K562 (cell line): ENCODE results near the gene PCDH9.

Source experiments
- E2F1 ChIP-seq: sonication (generic); formaldehyde crosslinking; IDR thresholded peaks from 2 replicates; pipeline ENCODE4 v1.8.1; 2023; ENCODE audit warnings: mild to moderate bottlenecking, missing genetic modification reagents, moderate library complexity
- EZH2 ChIP-seq: IDR thresholded peaks from 2 replicates; pipeline ENCODE4 v1.6.1; 2012; ENCODE audit warnings: low read depth, mild to moderate bottlenecking, inconsistent platforms, low read length, borderline replicate concordance
- FOXJ3 ChIP-seq: sonication (generic); formaldehyde crosslinking; IDR thresholded peaks from 2 replicates; pipeline ENCODE4 v1.4.0; 2020; ENCODE audit warnings: mild to moderate bottlenecking, missing genetic modification reagents
- KDM5B ChIP-seq: fragments of 200-600 bp; sonication (generic); IDR thresholded peaks from 2 replicates; pipeline ENCODE4 v1.6.1; 2012; ENCODE audit warnings: low read depth, mild to moderate bottlenecking, moderate library complexity, low read length, control low read depth, inconsistent platforms; ENCODE audit not compliant: insufficient replicate concordance
- MAX ChIP-seq: sonication (generic); formaldehyde crosslinking; IDR thresholded peaks from 2 replicates; pipeline ENCODE4 v1.9.0; 2022; ENCODE audit warnings: mild to moderate bottlenecking, missing genetic modification reagents
- RBM22 ChIP-seq: fragments of 200-400 bp; formaldehyde crosslinking; IDR thresholded peaks from 2 replicates; pipeline ENCODE4 v1.6.1; 2018; ENCODE audit warnings: low read length, low read depth; ENCODE audit not compliant: poor library complexity, severe bottlenecking
- STAT6 ChIP-seq: sonication (generic); formaldehyde crosslinking; IDR thresholded peaks from 2 replicates; pipeline ENCODE4 v1.8.1; 2023; ENCODE audit warnings: mild to moderate bottlenecking, missing genetic modification reagents
- TF ChIP-seq, protein P1 (sequence below), 3 experiments: IDR thresholded peaks in 2 of 3; conservative IDR thresholded peaks in 1 of 3; 2 replicates each; pipeline ENCODE4 v1.5.1; 2011 to 2012; ENCODE audit warnings: low read length in 3 of 3, mild to moderate bottlenecking in 3 of 3, control low read depth in 2 of 3, improper control_type of control experiment in 1 of 3, inconsistent platforms in 1 of 3, low read depth in 1 of 3, mixed read lengths in 1 of 3, moderate library complexity in 1 of 3; ENCODE audit not compliant: insufficient read depth in 2 of 3
- TF ChIP-seq, protein P2 (sequence below): fragments of 200-400 bp; formaldehyde crosslinking; IDR thresholded peaks from 2 replicates; pipeline ENCODE4 v1.6.1; 2017; ENCODE audit warnings: mild to moderate bottlenecking, low read depth, low read length, moderate library complexity
- TF ChIP-seq, protein P3 (sequence below): sonication (generic); formaldehyde crosslinking; IDR thresholded peaks from 2 replicates; pipeline ENCODE4 v1.8.0; 2022; ENCODE audit warnings: missing genetic modification reagents, mild to moderate bottlenecking, borderline replicate concordance
- TF ChIP-seq, protein P4 (sequence below): fragments of 450-650 bp; IDR thresholded peaks from 2 replicates; pipeline ENCODE4 v1.6.1; 2016; ENCODE audit warnings: mild to moderate bottlenecking
- TF ChIP-seq, protein P5 (sequence below): sonication (generic); formaldehyde crosslinking; IDR thresholded peaks from 2 replicates; pipeline ENCODE4 v1.8.1; 2023; ENCODE audit warnings: mild to moderate bottlenecking, missing genetic modification reagents
- TF ChIP-seq, protein P6 (sequence below): sonication (generic); formaldehyde crosslinking; IDR thresholded peaks from 2 replicates; pipeline ENCODE4 v1.9.0; 2022; ENCODE audit warnings: mild to moderate bottlenecking, missing genetic modification reagents

- no peak for TF ChIP-seq FOXJ3 (CRISPR knock-in tag)
- TF ChIP-seq KDM5B, result no peak
- TF ChIP-seq STAT6 (CRISPR knock-in tag), result no peak
- TF ChIP-seq, protein P1, sequence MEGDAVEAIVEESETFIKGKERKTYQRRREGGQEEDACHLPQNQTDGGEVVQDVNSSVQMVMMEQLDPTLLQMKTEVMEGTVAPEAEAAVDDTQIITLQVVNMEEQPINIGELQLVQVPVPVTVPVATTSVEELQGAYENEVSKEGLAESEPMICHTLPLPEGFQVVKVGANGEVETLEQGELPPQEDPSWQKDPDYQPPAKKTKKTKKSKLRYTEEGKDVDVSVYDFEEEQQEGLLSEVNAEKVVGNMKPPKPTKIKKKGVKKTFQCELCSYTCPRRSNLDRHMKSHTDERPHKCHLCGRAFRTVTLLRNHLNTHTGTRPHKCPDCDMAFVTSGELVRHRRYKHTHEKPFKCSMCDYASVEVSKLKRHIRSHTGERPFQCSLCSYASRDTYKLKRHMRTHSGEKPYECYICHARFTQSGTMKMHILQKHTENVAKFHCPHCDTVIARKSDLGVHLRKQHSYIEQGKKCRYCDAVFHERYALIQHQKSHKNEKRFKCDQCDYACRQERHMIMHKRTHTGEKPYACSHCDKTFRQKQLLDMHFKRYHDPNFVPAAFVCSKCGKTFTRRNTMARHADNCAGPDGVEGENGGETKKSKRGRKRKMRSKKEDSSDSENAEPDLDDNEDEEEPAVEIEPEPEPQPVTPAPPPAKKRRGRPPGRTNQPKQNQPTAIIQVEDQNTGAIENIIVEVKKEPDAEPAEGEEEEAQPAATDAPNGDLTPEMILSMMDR (IDR thresholded peaks at IDR 0.05 in 2 of 3, conservative IDR thresholded peaks at IDR 0.05 in 1 of 3; ENCODE audit: insufficient read depth in 2 of 3, low read depth in 1 of 3, low read length in 3 of 3), result no peak
- TF ChIP-seq EZH2, result no peak
- TF ChIP-seq, protein P2, sequence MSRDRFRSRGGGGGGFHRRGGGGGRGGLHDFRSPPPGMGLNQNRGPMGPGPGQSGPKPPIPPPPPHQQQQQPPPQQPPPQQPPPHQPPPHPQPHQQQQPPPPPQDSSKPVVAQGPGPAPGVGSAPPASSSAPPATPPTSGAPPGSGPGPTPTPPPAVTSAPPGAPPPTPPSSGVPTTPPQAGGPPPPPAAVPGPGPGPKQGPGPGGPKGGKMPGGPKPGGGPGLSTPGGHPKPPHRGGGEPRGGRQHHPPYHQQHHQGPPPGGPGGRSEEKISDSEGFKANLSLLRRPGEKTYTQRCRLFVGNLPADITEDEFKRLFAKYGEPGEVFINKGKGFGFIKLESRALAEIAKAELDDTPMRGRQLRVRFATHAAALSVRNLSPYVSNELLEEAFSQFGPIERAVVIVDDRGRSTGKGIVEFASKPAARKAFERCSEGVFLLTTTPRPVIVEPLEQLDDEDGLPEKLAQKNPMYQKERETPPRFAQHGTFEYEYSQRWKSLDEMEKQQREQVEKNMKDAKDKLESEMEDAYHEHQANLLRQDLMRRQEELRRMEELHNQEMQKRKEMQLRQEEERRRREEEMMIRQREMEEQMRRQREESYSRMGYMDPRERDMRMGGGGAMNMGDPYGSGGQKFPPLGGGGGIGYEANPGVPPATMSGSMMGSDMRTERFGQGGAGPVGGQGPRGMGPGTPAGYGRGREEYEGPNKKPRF, result no peak
- no peak for TF ChIP-seq E2F1
- TF ChIP-seq, protein P3, sequence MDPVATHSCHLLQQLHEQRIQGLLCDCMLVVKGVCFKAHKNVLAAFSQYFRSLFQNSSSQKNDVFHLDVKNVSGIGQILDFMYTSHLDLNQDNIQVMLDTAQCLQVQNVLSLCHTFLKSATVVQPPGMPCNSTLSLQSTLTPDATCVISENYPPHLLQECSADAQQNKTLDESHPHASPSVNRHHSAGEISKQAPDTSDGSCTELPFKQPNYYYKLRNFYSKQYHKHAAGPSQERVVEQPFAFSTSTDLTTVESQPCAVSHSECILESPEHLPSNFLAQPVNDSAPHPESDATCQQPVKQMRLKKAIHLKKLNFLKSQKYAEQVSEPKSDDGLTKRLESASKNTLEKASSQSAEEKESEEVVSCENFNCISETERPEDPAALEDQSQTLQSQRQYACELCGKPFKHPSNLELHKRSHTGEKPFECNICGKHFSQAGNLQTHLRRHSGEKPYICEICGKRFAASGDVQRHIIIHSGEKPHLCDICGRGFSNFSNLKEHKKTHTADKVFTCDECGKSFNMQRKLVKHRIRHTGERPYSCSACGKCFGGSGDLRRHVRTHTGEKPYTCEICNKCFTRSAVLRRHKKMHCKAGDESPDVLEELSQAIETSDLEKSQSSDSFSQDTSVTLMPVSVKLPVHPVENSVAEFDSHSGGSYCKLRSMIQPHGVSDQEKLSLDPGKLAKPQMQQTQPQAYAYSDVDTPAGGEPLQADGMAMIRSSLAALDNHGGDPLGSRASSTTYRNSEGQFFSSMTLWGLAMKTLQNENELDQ (CRISPR knock-in tag), result no peak
- TF ChIP-seq, protein P4, sequence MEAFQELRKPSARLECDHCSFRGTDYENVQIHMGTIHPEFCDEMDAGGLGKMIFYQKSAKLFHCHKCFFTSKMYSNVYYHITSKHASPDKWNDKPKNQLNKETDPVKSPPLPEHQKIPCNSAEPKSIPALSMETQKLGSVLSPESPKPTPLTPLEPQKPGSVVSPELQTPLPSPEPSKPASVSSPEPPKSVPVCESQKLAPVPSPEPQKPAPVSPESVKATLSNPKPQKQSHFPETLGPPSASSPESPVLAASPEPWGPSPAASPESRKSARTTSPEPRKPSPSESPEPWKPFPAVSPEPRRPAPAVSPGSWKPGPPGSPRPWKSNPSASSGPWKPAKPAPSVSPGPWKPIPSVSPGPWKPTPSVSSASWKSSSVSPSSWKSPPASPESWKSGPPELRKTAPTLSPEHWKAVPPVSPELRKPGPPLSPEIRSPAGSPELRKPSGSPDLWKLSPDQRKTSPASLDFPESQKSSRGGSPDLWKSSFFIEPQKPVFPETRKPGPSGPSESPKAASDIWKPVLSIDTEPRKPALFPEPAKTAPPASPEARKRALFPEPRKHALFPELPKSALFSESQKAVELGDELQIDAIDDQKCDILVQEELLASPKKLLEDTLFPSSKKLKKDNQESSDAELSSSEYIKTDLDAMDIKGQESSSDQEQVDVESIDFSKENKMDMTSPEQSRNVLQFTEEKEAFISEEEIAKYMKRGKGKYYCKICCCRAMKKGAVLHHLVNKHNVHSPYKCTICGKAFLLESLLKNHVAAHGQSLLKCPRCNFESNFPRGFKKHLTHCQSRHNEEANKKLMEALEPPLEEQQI, result no peak
- TF ChIP-seq RBM22, result no peak
- TF ChIP-seq, protein P5, sequence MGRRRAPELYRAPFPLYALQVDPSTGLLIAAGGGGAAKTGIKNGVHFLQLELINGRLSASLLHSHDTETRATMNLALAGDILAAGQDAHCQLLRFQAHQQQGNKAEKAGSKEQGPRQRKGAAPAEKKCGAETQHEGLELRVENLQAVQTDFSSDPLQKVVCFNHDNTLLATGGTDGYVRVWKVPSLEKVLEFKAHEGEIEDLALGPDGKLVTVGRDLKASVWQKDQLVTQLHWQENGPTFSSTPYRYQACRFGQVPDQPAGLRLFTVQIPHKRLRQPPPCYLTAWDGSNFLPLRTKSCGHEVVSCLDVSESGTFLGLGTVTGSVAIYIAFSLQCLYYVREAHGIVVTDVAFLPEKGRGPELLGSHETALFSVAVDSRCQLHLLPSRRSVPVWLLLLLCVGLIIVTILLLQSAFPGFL (CRISPR knock-in tag), result no peak
- TF ChIP-seq, protein P6, sequence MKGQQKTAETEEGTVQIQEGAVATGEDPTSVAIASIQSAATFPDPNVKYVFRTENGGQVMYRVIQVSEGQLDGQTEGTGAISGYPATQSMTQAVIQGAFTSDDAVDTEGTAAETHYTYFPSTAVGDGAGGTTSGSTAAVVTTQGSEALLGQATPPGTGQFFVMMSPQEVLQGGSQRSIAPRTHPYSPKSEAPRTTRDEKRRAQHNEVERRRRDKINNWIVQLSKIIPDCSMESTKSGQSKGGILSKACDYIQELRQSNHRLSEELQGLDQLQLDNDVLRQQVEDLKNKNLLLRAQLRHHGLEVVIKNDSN (CRISPR knock-in tag), result no peak
- TF ChIP-seq MAX (CRISPR knock-in tag), result no peak
Measured at GRCh38 chr13:66681403-66681802, 548.7 kb downstream of the PCDH9 start.
